Measurements from ENCODE around the gene SPHK1. TPM values are rescaled to one million over a fixed set of nuclear protein-coding genes. Genes with fewer than 3 reads are reported as not detected.
A peak's percentile ranks its signal among the peaks of the same experiment; 100 is the strongest.

SPHK1 gene
- total and polyA plus RNA-seq, 2 donors (not counting 3 experiments of a cell fraction or from before 2014, with no cell fraction given), result 85.6 to 97.4 TPM

DNA sequence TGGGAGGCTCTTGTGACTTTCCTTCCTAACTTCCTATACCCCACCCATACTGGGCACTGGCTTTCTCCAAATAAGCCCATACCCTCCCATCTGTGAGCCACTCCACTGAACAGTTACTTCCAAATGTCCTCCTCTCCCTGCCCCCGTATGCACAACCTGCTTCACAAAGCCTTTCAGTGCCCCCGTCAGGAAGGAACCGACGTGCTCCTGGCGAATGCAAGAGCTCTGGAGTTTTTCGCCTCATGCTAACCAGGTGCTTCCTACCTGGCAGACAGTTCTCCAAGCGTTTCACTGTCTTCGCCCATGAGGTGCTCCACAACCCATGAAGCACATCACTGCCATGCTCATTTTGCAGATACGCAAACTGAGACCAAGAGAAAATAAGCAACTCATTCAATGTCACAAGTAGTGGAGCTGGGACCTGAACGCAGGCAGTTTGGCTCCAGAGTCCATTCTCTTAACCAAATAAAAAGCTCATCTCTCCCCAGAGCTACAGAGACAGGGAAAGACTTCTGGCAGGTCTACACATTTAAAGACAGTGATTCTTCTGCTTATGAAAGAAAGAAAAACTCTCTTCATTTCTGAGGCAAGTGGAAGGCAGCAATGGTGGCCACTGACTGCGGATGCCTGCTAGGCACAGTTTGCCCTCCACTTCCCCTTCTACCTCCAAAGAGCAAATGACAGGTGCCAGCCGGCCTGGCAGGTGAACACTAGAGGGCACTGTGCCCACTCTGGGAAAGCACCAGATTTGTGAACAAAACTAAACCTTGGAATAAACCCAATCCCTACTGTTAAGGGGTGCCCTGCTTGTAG lies 23.8 kb downstream of the SPHK1 start:
- TF ChIP-seq EZH2 (IDR thresholded peaks at IDR 0.05; ENCODE audit: borderline replicate concordance, low read depth, low read length, severe bottlenecking) (no peak), MYC (IDR thresholded peaks at IDR 0.05; ENCODE audit: low read depth, low read length) (no peak), GATA2 (IDR thresholded peaks at IDR 0.05; ENCODE audit: insufficient read depth, insufficient read length, low read depth, low read length) (no peak), JUN (IDR thresholded peaks at IDR 0.05; ENCODE audit: borderline replicate concordance, insufficient read depth, insufficient read length, low read depth) (no peak)
- TF ChIP-seq, protein P1, sequence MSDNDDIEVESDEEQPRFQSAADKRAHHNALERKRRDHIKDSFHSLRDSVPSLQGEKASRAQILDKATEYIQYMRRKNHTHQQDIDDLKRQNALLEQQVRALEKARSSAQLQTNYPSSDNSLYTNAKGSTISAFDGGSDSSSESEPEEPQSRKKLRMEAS (IDR thresholded peaks at IDR 0.05; ENCODE audit: insufficient read depth, insufficient read length), result no peak
- TF ChIP-seq, protein P2, sequence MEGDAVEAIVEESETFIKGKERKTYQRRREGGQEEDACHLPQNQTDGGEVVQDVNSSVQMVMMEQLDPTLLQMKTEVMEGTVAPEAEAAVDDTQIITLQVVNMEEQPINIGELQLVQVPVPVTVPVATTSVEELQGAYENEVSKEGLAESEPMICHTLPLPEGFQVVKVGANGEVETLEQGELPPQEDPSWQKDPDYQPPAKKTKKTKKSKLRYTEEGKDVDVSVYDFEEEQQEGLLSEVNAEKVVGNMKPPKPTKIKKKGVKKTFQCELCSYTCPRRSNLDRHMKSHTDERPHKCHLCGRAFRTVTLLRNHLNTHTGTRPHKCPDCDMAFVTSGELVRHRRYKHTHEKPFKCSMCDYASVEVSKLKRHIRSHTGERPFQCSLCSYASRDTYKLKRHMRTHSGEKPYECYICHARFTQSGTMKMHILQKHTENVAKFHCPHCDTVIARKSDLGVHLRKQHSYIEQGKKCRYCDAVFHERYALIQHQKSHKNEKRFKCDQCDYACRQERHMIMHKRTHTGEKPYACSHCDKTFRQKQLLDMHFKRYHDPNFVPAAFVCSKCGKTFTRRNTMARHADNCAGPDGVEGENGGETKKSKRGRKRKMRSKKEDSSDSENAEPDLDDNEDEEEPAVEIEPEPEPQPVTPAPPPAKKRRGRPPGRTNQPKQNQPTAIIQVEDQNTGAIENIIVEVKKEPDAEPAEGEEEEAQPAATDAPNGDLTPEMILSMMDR (IDR thresholded peaks at IDR 0.05; ENCODE audit: extremely low read depth in 1 of 2, insufficient read depth in 1 of 2, low read depth in 1 of 2, low read length in 2 of 2), result peak; percentile 92
- DNase-seq (ENCODE audit: low read depth, low spot score), result peak; percentile 66

More for the DNA sequence above, 23.8 kb downstream of the SPHK1 start:
- no TSS peak for BruUV-seq (replicated peaks)
- H3K79me2 ChIP-seq (ENCODE audit: control insufficient read depth, insufficient read depth, low read length), result no peaks in the 10 kb centered on the region
- dilution Hi-C loops (cut with MboI; ENCODE audit: extremely low pct_ligation_motif_present, low sequenced_read_pairs), result no loop called here
- no peak overlapping the region for H3K4me2 ChIP-seq (ENCODE audit: insufficient read depth, low read length)
- no peaks in the 10 kb centered on the region for H4K20me1 ChIP-seq (replicated peaks; ENCODE audit: control insufficient read depth, extremely low read depth, insufficient read depth, low read length)
- CTCF ChIA-PET, result interaction anchor here (0.6 to 9.1 kb wide), 24 partner anchors 9 to 333 kb away, joined by 3 to 319 read pairs (median 4); partner anchors contain the start of genes AANAT and UBE2O
- H3K4me3 ChIP-seq (replicated peaks in 1 of 3; ENCODE audit: insufficient read depth in 1 of 3, low read depth in 1 of 3, low read length in 3 of 3), result no peak overlapping the region
- H3K36me3 ChIP-seq (ENCODE audit: control insufficient read depth in 2 of 2, extremely low read depth in 1 of 2, insufficient read depth in 2 of 2, low read length in 2 of 2), result peaks cover 5 to 7% of the 10 kb centered on the region in 2 experiments
- intact Hi-C loops (cut with micrococcal nuclease), result loop anchor here (1.0 to 2.0 kb wide), 3 partner anchors 50 to 98 kb away; partner anchors contain the start of gene AANAT
- H3K4me1 ChIP-seq (ENCODE audit: control insufficient read depth, extremely low read depth, insufficient read depth, low read length), result no peaks in the 10 kb centered on the region
- POLR2A ChIA-PET, result no interaction called here
- no peak overlapping the region for H3K9ac ChIP-seq (replicated peaks; ENCODE audit: extremely low read depth, insufficient read depth, low read length)
- H3K9me3 ChIP-seq (replicated peaks; ENCODE audit: control insufficient read depth, insufficient read depth, low read length), result no peaks in the 10 kb centered on the region
- no peak overlapping the region for H3K27ac ChIP-seq (ENCODE audit: insufficient read depth, low read depth, low read length)
- H3K27me3 ChIP-seq (ENCODE audit: control insufficient read depth in 2 of 2, insufficient read depth in 2 of 2, low read length in 2 of 2), result no peaks in the 10 kb centered on the region
- no peaks in the 10 kb centered on the region for H3K9me1 ChIP-seq (replicated peaks; ENCODE audit: control insufficient read depth, extremely low read depth, insufficient read depth, low read length)
- peak; percentile 88 for FAIRE-seq
- no peak overlapping the region for H2AFZ ChIP-seq (ENCODE audit: low read depth, low read length)

Data from endothelial cell of umbilical vein (primary cell).